Immature natural killer cell (primary cell): ENCODE measurements around the gene RUSF1. TPM values are rescaled to one million over a fixed set of nuclear protein-coding genes. Genes with fewer than 3 reads are reported as not detected.
"Not testable (repeated sequence)": the region's sequence is repeated elsewhere in the genome, so short reads cannot be mapped to it uniquely, and the experiment has no call there.

Source experiments
- DNase-seq, 3 donors: peaks; one replicate each; pipeline ENCODE4 v3.0.0; 2022; ENCODE audit warnings: mixed read lengths in 1 of 3
- H3K27ac Mint-ChIP-seq, 6 donors: one replicate each; pipeline ENCODE4 v1.8.0; 2020; ENCODE audit warnings: mixed read lengths in 6 of 6, mild to moderate bottlenecking in 5 of 6, inconsistent platforms in 4 of 6, moderate library complexity in 3 of 6
- H3K27me3 Mint-ChIP-seq, 3 donors: one replicate each; pipeline ENCODE4 v1.8.0; 2020 to 2021; ENCODE audit warnings: low read depth in 3 of 3, mild to moderate bottlenecking in 3 of 3, mixed read lengths in 3 of 3, moderate library complexity in 3 of 3, inconsistent platforms in 1 of 3
- H3K36me3 Mint-ChIP-seq, 3 donors: one replicate each; pipeline ENCODE4 v1.8.0; 2020; ENCODE audit warnings: mixed read lengths in 3 of 3, inconsistent platforms in 2 of 3, mild to moderate bottlenecking in 2 of 3
- H3K4me1 Mint-ChIP-seq, 2 donors: one replicate each; pipeline ENCODE4 v1.8.0; 2020; ENCODE audit warnings: inconsistent platforms in 2 of 2, mild to moderate bottlenecking in 2 of 2, mixed read lengths in 2 of 2, moderate library complexity in 1 of 2
- H3K4me3 Mint-ChIP-seq, 5 donors: one replicate each; pipeline ENCODE4 v1.8.0; 2020; ENCODE audit warnings: mild to moderate bottlenecking in 5 of 5, mixed read lengths in 5 of 5, inconsistent platforms in 3 of 5, moderate library complexity in 3 of 5
- H3K9me3 Mint-ChIP-seq, 6 donors: one replicate each; pipeline ENCODE4 v1.8.0; 2020; ENCODE audit warnings: mild to moderate bottlenecking in 6 of 6, mixed read lengths in 6 of 6, inconsistent platforms in 4 of 6, moderate library complexity in 3 of 6
- polyA plus RNA-seq, 3 donors: library from polyadenylated mRNA; unstranded; fragments of 300-500 nt; fragmentation: Illumina TruSeq; gene quantifications; one replicate each; pipeline ENCODE4 v1.2.3, GENCODE V29; 2021

Gene RUSF1
- 10 to 100 TPM; 18.5 to 24.3 (median 19.6) TPM for polyA plus RNA-seq

DNA sequence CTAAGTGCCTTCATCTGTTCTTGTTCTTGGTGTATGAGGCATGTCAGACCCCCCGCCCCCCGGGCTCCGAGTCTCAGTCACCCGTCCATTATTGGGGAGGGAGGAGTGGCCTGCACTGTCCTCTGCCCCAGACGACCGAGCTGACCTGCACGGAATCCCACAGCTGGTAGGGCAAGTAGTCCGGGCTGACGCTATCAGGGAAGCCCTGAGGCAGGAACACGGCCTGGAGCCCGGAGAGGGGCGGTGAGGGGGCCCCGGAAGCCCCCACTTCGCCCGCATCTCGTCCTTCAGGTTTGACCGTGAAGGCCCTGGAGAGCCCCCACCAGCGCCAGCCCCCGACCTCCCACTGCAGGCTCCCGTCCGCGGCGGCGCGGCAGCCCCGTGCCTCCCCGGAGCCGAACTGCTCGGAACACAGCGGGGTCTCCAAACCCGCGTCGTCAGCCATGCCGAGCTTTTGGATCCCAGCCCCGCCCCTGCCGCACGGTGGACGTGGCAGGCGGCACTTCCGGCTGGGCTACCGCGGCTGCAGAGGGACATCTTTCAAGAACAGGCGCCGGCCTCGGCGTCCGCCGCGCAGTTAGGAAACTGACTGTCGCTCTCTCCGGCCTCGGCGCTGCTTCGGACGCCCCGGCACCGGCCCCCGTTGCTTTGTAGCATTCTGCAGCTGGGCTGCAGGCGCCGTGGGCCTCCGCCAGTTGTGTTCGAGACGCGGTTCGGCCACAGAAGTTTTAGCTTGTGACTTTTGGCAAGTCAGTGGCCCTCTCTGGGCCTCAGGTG lies at the start of gene RUSF1:
Gene RUSF1, minus strand, starts transcription at position 463 of the 777 bp plus-strand sequence. Its CDS starts 18 bp downstream, at position 445.
- peaks cover 31 to 37% of the 10 kb centered on the region in 2 donors for H3K4me1 Mint-ChIP-seq
- H3K27ac Mint-ChIP-seq, result peak within 1 kb of the TSS; percentile 88 to 97 (median 96)
- H3K36me3 Mint-ChIP-seq, result peaks cover 0 to 5% (median 3%) of the 10 kb centered on the region in 3 donors
- H3K27me3 Mint-ChIP-seq, result peaks cover 3 to 9% (median 3%) of the 10 kb centered on the region in 3 donors
- peak within 1 kb of the TSS; percentile 91 to 96 (median 93) for H3K4me3 Mint-ChIP-seq
- H3K9me3 Mint-ChIP-seq, result no peaks in the 10 kb centered on the region
- DNase-seq, result peak; percentile 82 to 84 (median 83)

- peaks cover 4 to 21% (median 11%) of the 10 kb centered on the region in 3 donors for H3K27me3 Mint-ChIP-seq
- H3K9me3 Mint-ChIP-seq, result peaks cover 1 to 22% (median 5%) of the 10 kb centered on the region in 6 donors
- DNase-seq, result no peak
- H3K4me3 Mint-ChIP-seq, result no peak overlapping the region
- peaks cover 0 to 4% of the 10 kb centered on the region in 2 donors for H3K4me1 Mint-ChIP-seq
- H3K27ac Mint-ChIP-seq, result peak overlapping the region in 1 of 6 donors; percentile 12
- H3K36me3 Mint-ChIP-seq, result peaks cover 0 to 6% (median 4%) of the 10 kb centered on the region in 3 donors
Measured at GRCh38 chr16:31542763-31543162, 34.6 kb upstream of the RUSF1 start.

DNA sequence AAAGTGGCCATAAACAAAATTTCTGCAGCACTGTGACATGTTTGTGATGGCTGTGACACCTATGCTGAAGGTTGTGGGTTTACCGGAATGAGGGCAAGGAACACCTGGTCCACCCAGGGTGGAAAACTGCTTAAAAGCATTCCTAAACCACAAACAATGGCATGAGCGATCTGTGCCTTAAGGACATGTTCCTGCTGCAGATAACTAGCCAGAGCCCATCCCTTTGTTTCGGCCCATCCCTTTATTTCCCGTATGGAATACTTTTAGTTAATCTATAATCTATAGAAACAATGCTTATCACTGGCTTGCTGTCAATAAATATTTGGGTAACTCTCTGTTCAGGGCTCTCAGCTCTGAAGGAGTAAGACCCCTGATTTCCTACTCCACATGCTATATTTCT lies 31.6 kb upstream of the RUSF1 start:
- peaks cover 9 to 36% (median 24%) of the 10 kb centered on the region in 3 donors for H3K27me3 Mint-ChIP-seq
- H3K9me3 Mint-ChIP-seq, result peaks cover 1 to 22% (median 4%) of the 10 kb centered on the region in 6 donors
- not testable (repeated sequence) for H3K4me3 Mint-ChIP-seq, H3K36me3 Mint-ChIP-seq, H3K27ac Mint-ChIP-seq, H3K4me1 Mint-ChIP-seq, DNase-seq

GRCh38 chr16:31538243-31538598 lies 30.0 kb upstream of the RUSF1 start:
- not testable (repeated sequence) for DNase-seq, H3K4me1 Mint-ChIP-seq, H3K36me3 Mint-ChIP-seq, H3K27ac Mint-ChIP-seq
- H3K4me3 Mint-ChIP-seq, result peak overlapping the region in 1 of 5 donors; percentile 23
- peaks cover 9 to 42% (median 22%) of the 10 kb centered on the region in 3 donors for H3K27me3 Mint-ChIP-seq
- H3K9me3 Mint-ChIP-seq, result peaks cover 1 to 16% (median 4%) of the 10 kb centered on the region in 6 donors

- H3K27ac Mint-ChIP-seq, result no peak overlapping the region
- peaks cover 0 to 16% (median 4%) of the 10 kb centered on the region in 6 donors for H3K9me3 Mint-ChIP-seq
- peaks cover 9 to 42% (median 22%) of the 10 kb centered on the region in 3 donors for H3K27me3 Mint-ChIP-seq
- peaks cover 0 to 5% of the 10 kb centered on the region in 2 donors for H3K4me1 Mint-ChIP-seq
- H3K4me3 Mint-ChIP-seq, result peak overlapping the region in 4 of 5 donors; percentile 8 to 60 (median 41)
- no peak for DNase-seq
- peaks cover 0 to 6% (median 4%) of the 10 kb centered on the region in 3 donors for H3K36me3 Mint-ChIP-seq
Measured at GRCh38 chr16:31537362-31538242, 29.4 kb upstream of the RUSF1 start.

DNA sequence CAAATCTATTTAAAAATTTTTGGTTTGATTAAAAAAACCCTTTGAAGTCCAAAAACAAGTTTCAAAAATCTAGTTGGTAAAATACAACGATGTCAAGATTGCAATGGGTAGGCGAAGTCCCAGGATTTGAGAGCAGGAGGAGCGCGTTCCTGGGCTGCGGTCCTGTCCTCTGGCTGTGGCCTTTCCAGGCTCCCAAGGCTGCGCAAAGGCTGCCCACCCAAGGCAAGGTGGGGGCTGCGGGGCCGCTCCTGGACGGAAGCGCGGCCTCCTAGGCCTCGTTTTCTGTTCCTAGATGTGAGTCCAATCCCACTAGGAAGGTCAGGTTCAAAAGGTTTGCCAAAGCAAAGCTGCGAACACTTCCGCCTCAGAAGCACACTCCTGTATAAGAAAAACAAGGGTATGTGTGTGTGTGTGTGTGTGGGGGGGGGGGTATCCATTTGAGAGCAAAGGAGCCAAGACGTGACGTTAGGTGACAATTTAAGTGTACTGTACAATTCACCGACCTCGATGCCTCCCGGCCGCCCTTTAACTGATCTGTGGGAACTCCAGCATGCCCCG lies 28.7 kb upstream of the RUSF1 start:
- H3K4me3 Mint-ChIP-seq, result no peak overlapping the region

DNA sequence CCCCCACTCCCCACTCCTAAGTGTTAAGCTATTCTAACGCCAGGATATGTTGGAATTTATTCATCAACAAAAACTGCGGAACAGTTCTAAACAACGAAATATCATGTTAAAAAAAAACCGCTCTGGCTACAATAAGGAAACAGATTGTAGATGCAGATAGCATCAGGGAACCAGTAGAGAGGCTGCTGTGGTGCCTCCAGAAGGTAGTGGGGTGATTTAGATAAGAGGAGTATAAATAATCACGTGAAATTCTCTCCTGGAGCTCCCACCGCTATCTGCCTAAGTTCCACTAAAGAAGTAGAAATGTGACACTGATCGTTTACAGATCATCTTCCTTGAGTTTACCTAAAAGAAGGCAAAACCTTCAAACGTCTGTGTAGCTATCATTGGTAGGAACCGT lies 27.5 kb upstream of the RUSF1 start:
- Mint-ChIP-seq H3K27ac (no peak overlapping the region), H3K36me3 (no peaks in the 10 kb centered on the region), H3K4me1 (peaks cover 0 to 5% of the 10 kb centered on the region in 2 donors), H3K9me3 (peaks cover 0 to 9% (median 0%) of the 10 kb centered on the region in 6 donors), H3K27me3 (peaks cover 9 to 40% (median 22%) of the 10 kb centered on the region in 3 donors), H3K4me3 (peak overlapping the region in 1 of 5 donors; percentile 1)
- DNase-seq, result no peak

More for the DNA sequence above, 28.7 kb upstream of the RUSF1 start:
- H3K36me3 Mint-ChIP-seq, result peaks cover 0 to 4% (median 0%) of the 10 kb centered on the region in 3 donors
- H3K4me1 Mint-ChIP-seq, result peaks cover 0 to 5% of the 10 kb centered on the region in 2 donors
- peaks cover 0 to 9% (median 0%) of the 10 kb centered on the region in 6 donors for H3K9me3 Mint-ChIP-seq
- peaks cover 9 to 40% (median 22%) of the 10 kb centered on the region in 3 donors for H3K27me3 Mint-ChIP-seq
- no peak overlapping the region for H3K27ac Mint-ChIP-seq
- DNase-seq, result no peak

DNA sequence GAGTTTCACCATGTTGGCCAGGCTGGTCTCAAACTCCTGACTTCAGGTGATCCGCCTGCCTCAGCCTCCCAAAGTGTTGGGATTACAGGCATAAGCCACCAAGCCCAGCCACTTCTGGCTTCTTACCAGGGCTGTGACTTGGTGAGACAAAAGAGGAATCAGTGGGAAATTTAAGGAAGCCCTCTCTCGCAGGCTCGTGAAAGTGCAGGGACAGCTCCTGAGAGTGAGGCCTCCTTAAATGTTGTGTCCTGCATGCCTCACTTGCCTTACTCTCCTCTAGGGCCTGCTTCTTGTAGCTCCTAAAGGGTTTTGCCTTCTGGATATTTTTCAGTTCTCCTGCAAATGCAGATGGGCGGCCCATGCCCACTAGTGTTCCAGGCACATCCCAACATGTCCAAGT lies 24.7 kb upstream of the RUSF1 start:
- H3K36me3 Mint-ChIP-seq, result no peaks in the 10 kb centered on the region
- H3K27ac Mint-ChIP-seq, result no peak overlapping the region
- peaks cover 9 to 37% (median 19%) of the 10 kb centered on the region in 3 donors for H3K27me3 Mint-ChIP-seq
- H3K4me1 Mint-ChIP-seq, result peaks cover 0 to 4% of the 10 kb centered on the region in 2 donors
- H3K4me3 Mint-ChIP-seq, result no peak overlapping the region
- H3K9me3 Mint-ChIP-seq, result no peaks in the 10 kb centered on the region
- no peak for DNase-seq

DNA sequence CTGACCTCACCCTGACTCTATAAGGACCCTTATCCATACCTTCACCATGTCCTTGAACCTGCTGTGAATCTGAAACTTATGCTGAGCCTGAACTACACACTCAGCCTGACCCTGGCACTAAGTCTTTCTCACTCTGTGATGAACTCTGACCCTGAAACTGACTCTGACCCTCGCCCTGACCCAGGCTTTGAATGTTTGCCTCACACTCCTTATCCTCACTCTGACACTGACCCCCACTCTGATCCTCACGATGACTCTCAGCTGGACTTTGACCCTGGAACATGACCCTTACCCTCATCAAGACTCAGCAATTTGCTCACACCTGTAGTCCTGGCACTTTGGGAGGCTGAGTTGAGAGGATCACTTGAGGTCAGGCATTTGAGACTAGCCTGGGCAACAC lies 23.9 kb upstream of the RUSF1 start:
- H3K27me3 Mint-ChIP-seq, result peaks cover 7 to 40% (median 23%) of the 10 kb centered on the region in 3 donors
- peaks cover 0 to 1% of the 10 kb centered on the region in 2 donors for H3K4me1 Mint-ChIP-seq
- no peaks in the 10 kb centered on the region for H3K36me3 Mint-ChIP-seq
- no peak overlapping the region for H3K27ac Mint-ChIP-seq
- no peaks in the 10 kb centered on the region for H3K9me3 Mint-ChIP-seq
- no peak for DNase-seq
- no peak overlapping the region for H3K4me3 Mint-ChIP-seq

DNA sequence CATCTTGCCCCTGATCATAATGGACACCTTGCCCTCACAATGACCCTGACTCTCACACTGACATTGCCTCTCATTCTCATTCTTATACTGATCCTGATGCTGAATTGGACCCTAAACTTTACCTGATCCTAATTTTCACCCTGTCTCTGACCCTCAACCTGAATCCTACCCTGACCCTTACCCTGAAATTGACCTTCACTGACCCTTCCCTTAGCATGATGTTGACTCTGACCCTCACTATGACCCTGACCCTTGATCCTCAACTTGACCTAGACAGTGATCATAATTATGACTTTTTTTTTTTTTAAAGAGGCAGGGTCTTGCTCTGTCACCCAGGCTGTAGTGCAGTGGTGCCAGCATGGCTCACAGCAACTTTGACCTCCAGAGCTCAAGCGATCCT lies 22.9 kb upstream of the RUSF1 start:
- Mint-ChIP-seq H3K36me3 (no peaks in the 10 kb centered on the region), H3K4me1 (peaks cover 0 to 1% of the 10 kb centered on the region in 2 donors), H3K9me3 (no peaks in the 10 kb centered on the region), H3K27me3 (peaks cover 4 to 32% (median 17%) of the 10 kb centered on the region in 3 donors), H3K27ac (no peak overlapping the region), H3K4me3 (no peak overlapping the region)
- DNase-seq, result no peak

DNA sequence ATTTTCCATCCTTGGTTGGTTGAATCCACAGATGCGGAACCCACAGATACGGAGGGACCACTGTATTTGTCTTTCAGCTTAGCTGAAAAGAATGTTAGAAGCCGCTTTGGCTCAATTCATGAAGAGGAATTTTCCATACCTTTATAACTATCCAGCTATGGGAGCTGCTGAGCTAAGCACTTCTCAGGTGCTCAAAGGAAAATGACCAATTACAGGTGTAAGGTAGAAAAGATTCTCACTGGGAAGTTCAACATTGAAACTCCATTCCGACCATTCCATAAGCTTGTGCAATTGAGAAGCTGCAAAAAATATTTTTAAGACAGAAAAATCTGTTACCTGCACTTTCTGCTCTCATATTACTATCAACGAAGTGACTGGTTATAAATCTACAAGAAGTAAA lies 22.2 kb upstream of the RUSF1 start:
- Mint-ChIP-seq H3K27me3 (peaks cover 4 to 26% (median 17%) of the 10 kb centered on the region in 3 donors), H3K4me3 (no peak overlapping the region), H3K9me3 (no peaks in the 10 kb centered on the region), H3K4me1 (peaks cover 0 to 1% of the 10 kb centered on the region in 2 donors), H3K36me3 (no peaks in the 10 kb centered on the region), H3K27ac (no peak overlapping the region)
- no peak for DNase-seq

- Mint-ChIP-seq H3K36me3 (no peaks in the 10 kb centered on the region), H3K9me3 (no peaks in the 10 kb centered on the region), H3K4me3 (no peak overlapping the region), H3K27me3 (peaks cover 4 to 23% (median 13%) of the 10 kb centered on the region in 3 donors), H3K27ac (no peak overlapping the region), H3K4me1 (peaks cover 0 to 1% of the 10 kb centered on the region in 2 donors)
- DNase-seq, result no peak
Measured at GRCh38 chr16:31529937-31530312, 21.7 kb upstream of the RUSF1 start.

GRCh38 chr16:31529108-31529936 lies 21.1 kb upstream of the RUSF1 start:
- peaks cover 0 to 1% of the 10 kb centered on the region in 2 donors for H3K4me1 Mint-ChIP-seq
- H3K4me3 Mint-ChIP-seq, result no peak overlapping the region
- no peak overlapping the region for H3K27ac Mint-ChIP-seq
- no peaks in the 10 kb centered on the region for H3K36me3 Mint-ChIP-seq
- H3K9me3 Mint-ChIP-seq, result no peaks in the 10 kb centered on the region
- no peak for DNase-seq
- H3K27me3 Mint-ChIP-seq, result peaks cover 4 to 18% (median 12%) of the 10 kb centered on the region in 3 donors
